ENCODE data around the gene IRS2.
A peak's percentile ranks its signal among the peaks of the same experiment; 100 is the strongest.

IRS2 gene

DNA sequence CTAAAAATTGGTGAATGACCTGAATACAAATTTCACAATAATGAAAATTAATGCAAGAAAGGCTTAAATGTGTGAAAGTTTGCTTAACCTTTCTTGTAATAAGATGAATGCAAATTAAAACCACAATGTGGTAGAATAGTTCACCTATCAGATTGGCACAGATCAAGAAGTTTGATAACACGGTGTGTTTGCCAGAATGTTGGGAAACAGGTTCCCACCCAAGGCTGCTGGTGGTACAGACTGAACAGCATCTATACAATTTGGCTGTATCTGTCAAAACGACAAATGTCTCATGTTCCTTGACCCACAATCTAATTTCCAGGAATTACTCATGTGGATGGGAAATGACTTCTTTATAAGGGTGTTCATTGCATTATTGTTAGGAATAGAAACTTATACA, 8.6 kb upstream of the IRS2 start:
- no peak for DNase-seq

DNA sequence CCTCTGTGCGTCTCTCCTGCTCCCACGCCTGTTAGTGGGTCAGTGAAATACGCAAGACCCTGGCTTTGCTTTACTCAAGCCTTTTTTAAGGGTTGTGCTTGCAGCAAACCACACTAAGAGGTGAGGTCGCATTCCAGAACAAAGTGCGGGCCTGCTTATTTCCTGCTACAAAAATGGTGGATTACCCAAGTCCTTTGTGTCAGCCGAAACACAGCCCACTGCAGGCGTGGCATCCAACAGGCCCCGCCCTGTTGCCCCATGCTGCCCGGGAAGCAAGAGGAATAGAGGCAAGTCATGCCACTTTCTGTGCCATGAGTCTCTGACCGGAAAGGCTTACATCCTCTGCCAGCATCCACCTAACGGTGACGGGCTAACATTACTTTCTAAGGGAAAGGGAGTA, 7.7 kb upstream of the IRS2 start:
- no peak for DNase-seq

DNA sequence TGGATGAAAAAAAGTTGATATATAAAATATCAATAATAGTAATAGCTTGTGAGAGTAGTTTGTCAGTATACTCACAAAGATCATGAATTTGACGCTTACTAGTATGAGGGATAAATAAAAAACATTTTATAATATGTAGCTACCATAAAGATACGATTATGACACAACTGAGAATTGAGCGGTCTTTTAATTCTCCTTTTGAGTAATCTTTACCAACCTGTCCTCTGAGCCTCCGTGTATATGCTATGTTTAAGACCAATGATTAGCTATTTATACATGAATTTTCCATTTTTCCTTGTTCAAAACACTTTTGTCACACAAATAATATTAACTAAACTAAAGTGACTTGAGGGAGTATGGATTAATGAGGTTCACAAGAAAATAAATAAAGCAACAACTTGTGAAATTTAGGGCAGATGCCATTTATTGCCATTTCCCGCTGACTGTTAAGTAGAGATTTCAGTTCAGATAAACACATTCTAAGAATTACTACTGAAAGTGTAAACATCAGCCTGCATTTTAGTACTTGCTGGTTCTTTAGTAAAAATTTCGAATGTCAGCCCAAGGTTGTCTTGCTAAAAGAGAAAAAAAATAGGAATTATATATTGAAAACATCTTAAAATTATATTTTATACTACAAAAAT, 6.2 kb upstream of the IRS2 start:
- DNase-seq = no peak

DNA sequence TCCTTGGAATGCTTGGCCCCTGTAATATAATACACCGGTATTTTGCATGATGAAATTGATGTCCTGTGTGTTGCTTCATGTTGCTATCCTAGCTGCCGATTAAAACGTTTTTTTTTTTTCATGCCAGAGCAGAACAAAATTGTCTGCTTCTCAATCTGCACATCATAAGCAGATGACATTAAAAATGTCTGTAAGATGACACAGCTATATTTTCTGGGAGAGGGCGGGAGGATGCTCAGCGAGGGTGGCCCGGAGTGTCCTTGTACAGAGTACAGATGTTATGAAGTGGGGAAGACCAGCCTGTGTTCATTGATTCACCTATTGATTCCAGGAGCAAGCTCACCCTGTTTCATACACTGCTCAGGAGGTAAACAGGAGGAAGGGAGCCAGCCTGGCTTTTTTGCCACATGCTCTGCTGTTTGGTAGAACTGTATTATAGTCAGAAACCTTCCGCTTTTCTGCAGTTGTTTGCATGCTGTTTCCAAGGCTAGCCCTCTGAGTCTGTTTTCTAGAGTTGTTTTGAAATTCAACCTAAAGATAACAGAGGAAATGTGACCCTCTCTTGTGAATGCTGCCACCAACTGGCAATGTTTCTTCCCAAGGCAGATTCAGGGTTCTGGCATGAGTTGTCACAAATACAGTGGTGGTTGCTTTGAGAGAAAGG, 4.7 kb upstream of the IRS2 start:
- peak; percentile 29 to 55 for DNase-seq

DNA sequence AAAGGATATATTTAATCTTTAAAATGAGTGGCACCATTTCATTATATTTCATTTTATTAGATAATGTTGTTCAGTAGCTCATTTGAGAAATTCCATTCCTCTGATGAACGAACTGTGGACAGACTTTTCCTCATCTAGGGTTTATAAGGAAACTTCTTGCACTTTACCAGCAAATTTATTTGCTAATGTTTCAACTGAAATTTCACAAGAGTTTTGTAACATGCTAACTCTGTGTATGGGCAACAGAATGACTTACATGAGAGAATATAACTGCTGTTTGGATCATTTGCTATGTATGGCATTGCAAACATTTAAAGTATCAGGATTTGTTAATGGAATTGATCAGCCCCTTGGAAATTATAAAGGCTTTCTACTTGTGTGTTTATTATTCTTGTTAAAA, 3.7 kb upstream of the IRS2 start:
- no peak for DNase-seq

DNA sequence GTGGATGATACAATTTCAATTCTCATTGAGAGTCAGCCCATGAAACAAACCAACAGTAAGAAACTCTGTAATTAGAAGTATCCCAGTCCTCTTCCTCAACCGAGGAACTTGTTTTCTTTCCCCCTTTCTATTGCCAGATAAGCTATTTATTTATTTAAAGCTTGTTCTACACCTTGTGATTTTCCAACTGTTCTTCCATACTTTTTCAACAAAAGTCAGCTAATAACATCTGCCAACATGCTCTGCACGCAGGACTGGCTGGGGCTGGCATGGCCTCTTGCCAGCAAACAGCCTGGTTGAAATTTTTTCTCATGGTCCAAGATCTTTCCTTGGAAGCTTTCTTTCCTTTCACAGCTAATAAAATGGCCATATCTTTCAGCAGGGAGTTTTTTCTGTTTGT, 2.9 kb upstream of the IRS2 start:
- DNase-seq = no peak

DNA sequence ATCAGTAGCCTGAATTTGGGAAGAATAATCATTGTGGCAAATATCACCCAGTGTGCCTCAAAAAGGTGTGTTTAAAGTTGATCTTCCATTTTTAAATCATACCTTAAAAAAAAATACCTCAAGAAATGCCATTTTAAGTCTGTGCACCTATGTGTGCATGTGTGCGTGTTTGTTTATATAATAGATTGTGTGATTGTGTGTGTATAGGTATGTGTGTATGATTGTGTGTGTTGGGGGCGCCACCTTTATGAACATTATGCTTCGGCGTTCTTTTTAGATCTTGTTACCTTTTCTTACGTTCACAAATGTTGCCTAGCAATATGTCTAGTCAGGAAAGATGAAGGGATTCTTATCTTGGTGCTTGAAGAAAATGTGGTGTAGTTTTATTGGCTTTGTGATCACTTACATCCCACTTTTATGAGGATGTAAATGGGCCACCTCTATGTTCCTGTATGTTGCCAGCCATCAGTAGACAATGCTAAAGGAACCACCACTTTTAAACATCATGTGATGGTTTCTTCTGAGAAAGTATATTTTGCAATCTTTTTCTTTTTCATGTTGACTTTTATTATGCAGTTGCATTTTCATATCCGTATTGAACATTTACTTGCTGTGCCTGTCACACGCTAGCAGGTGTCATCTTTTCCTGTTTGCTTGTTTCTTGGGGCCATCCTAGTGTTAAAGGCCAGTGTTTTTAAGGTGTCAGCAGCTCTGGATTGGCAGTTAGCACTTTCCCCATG, 2.2 kb upstream of the IRS2 start:
- DNase-seq = no peak

DNA sequence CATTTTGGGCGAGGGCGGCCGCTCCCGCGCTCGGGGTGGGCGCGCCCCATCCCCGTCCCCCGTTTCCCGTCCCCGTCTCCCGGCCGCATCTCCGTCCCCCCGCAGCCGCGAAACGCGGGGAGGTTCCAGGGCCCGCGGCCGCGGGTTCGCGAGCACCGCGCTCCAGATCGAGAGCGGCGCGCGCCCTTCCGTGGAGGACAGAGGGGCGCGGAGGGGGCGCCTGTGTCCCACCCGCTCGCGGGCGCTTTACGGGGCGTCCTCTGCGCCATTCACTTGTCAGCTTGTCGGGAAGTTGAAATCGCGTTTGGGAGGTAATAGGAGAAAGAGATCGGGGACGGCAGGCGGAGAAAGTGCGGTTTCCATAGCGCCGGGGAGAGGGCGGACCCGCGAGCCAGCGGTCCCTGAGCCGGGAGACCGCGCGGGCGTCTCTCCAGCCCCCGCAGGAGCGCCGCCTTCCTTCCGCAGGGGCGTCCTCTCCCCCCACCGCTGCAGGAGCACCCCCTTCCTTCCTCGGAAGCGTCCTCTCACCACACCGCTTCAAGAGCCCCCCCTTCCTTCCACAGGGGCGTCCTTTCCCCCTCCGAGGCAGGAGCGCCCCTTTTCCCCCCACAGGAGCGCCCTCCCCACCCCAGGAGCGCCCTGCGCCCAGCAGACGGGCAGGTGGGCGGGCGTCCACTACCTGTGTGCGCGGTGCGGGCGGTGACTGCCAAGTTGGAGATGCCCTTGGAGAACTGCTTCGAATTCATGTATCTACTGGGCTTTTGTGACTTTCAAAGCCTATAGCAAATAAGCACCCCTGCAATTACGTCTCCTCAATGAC, 962 bp upstream of the IRS2 start:
- DNase-seq = no peak

DNA sequence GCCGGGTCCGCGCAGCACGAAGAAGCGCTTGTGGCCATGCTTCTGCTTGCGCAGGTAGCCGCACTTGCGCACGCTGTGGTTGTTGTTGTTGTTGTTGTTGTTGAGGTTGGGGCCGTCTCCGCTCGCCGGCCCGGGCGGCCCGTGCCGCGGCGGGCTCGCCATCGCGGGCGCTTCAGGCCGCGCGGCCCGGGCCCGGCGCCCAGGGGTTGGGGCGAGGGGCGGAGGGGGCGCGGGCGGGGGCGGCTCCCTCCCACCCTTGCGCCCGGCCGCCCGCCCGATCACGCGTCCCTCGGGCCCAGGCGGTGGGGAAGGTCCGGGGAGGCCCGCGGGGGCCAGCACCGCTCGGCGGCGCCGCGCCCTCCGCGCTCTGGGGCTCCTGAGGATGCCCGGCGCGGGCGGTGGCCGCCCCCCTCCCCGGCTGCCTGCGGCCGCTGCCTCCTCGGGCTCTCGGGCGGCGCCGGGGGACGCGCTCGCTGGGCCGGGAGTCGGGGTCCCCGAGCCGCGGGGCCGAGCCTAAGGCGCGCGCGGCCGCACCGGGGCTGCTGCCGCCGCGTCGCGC, 412 bp downstream of the IRS2 start:
- DNase-seq = no peak

DNA sequence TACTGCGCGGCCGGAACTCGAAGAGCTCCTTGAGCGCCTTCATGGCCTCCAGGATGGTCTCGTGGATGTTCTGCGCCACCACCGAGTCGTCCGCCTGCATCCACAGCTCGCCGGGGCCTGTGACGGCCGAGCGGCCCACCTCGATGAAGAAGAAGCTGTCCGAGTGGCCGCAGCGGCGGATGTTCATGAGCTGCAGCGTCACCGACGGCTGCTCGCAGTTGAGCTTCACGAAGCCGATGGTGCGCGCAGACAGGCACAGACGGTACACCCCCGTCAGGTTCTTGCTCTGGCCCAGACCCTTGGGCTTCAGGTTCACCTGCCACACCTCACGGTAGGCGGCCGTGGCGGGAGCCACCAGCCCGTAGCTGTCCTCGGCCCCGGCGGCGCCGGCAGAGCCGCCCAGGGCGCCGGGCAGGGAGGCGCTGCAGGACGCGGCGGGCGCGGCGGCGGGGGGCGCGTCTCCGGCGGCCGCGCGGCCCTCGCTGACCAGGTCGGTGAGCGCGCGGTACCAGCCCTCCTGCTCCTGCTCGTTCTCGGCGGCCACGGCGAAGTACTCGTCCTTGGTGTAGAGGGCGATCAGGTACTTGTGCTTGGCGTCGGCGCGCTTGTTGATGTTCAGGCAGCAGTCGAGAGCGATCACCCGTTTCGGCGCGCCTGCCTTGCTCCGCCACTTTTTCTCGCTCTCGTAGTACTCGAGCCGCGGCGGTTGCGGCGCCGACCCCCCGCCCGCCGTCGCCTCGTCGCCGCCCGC, 1.1 kb downstream of the IRS2 start:
- peak; percentile 38 to 40 for DNase-seq

DNA sequence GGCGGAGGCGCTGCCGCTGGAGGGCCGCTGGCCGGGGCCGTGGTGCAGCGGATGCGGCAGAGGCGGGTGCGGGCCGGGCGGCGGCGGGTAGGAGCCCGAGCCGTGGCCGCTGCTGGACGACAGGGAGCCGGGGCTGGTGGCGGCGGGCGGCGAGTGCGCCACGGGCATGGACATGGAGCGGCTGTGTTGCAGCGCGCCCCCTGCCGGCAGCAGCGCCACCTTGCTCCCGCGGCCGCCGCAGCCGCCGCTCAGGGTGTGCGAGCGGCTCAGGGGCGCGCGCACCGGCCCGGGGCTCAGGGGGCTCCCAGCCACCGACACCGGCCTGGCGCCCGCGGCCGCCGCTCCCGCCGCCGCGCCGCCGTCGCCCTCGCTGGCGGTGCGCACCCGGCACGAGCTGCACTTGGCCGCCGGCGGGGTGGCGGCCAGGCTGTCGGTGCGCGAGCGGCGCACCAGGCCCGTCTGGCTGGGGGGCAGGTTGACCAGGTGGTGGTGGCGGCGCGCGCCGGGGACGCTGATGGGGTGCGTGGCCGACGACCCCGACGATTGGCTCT, 1.7 kb downstream of the IRS2 start:
- peak; percentile 68 to 74 for DNase-seq

DNA sequence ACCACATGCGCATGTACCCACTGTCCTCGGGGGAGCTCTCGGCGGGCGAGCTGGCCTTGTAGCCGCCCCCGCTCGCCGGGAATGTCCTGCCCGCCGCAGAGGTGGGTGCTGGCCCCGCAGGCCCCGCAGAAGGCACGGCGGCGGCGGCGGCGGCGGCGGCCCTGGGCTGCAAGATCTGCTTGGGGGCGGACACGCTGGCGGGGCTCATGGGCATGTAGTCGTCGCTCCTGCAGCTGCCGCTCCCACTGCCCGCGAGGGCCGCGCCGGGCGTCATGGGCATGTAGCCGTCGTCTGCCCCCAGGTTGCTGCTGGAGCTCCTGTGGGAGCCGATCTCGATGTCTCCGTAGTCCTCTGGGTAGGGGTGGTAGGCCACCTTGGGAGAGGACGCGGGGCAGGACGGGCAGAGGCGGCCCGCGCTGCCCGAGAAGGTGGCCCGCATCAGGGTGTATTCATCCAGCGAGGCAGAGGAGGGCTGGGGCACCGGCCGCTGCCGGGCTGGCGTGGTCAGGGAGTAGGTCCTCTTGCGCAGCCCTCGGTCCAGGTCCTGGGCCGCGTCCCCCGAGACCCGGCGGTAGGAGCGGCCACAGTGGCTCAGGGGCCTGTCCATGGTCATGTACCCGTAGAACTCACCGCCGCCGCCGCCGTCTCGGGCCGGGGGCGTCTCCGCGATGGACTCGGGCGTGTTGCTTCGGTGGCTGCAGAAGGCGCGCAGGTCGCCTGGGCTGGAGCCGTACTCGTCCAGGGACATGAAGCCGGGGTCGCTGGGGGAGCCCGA, 2.4 kb downstream of the IRS2 start:
- DNase-seq = no peak

DNA sequence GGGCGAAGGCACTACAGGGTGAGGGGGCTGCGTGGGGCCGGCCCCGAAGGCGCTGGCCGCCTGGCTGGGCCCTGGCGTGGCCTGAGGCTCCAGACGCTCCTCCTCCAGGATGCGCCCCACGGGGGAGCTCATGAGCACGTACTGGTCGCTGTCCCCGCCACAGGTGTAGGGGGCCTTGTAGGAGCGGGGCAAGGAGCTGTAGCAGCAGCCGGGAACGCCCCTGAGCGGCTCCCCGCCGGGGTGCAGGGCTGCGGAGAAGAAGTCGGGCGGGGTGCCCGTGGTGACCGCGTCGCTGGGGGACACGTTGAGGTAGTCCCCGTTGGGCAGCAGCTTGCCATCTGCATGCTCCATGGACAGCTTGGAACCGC, 3.0 kb downstream of the IRS2 start:
- DNase-seq = no peak

DNA sequence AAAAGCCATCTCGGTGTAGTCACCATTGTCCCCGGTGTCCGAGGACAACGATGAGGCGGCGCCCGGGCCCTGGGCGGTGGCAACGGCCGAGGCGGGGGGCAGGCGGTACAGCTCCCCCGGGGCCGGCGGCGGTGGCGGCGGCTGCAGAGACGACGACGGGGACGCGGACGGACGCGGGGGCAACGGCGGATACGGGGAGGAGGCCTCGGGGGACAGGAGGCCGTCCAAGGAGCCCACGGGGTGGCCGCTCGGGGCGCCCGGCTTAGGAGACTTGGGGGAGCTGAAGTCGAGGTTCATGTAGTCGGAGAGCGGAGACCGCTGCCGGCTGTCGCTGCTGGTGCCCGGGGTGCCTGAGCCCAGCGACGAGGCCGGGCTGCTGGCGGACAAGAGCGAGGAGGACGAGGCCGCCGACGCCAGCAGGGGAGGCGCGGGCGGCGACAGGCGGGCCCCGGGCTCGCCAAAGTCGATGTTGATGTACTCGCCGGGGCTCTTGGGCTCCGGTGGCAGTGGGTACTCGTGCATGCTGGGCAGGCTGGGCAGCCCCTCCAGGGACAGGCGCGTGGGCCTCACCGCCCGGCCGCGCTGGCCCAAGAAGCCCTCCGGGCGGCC, 3.5 kb downstream of the IRS2 start:
- no peak for DNase-seq

DNA sequence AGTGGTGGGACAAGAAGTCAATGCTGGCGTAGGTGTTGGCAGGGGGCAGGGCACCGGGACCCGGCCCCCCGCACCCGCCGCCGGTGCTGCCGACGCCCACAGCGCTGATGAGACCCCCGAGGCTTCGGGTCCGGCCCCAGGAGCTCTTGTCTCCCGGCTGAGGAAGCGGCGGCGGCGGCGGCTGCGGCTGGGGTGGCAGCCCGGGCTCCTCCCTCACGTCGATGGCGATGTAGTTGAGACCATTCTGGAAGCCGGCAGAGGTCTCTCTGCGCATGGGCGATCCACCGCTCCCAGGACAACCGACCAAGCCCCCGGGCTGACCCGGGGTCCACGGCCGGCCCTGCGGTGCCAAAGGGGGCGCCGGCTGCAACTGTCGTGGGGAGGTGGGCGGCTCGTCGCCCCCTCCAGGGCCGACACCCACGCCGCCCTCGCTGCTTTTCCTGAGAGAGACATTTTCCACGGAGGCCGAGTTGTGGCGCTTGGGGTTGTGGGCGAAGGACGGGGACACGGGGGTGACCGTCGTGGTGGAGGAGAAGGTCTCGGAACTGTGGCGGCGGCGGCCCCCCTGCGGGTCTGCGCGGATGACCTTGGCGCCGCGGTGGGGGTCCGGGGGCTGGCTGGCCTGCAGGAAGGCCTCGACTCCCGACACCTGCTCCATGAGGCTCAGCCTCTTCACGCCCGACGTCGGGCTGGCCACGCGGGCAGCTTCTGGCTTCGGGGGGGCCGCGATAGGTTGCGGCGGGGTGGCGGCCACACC, 4.1 kb downstream of the IRS2 start:
- no peak for DNase-seq

DNA sequence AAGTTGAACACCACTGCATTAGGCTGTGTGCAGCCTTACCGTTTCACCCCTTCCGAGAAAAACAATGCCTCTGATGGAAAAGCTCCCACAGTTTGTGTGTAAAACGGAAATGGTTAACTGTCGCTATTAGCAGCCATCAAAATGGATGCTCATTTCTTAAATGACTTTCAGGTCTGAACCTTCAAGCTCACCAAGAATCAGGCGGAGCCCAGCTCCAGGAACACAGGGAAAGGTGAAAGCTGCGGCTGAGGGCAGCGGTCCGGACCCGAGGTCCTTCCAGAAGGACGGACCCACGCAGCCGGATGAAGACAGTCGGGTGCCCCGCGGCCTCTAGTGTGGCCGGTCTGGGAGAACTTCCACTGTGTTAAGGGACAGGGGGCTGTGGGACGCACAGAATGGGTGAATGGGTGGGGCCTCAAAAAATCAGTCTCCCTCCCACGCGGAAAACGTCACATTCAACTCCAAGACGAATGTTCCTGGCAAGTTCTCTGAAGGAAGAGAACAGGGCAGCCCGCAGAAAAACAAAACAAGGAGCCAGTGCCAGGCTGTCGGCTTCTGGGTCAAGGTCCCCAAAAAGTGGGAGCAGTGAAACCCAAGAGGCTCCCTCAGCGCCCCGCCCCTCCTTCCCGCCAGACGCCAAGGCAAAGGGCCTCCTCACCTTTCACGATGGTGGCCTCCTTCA, 4.9 kb downstream of the IRS2 start:
- DNase-seq = no peak

DNA sequence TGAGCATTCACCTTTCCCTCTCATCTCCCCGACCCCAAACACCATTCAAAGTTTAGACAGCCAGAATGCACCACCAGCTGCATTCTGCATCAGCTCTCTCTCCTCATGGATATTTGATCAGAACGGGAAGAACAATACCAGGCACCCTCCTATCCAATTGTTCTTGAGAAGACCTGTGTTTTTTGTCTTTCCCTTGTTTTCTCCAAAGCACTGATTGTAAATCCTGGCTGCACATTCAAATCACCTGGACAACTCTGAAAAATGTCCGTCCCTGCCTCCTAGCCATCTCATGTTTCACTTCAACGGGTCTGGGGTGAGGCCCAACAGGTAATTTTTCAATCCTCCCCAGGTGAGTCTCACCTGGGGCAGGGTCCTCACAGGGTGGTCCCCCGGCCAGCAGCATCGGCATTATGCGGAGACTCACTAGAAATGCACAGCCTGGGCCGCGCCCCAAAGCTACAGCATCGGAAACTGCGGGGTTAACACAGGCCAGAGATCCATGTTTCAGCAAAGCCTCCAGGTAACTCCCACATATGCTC, 5.5 kb downstream of the IRS2 start:
- no peak for DNase-seq

DNA sequence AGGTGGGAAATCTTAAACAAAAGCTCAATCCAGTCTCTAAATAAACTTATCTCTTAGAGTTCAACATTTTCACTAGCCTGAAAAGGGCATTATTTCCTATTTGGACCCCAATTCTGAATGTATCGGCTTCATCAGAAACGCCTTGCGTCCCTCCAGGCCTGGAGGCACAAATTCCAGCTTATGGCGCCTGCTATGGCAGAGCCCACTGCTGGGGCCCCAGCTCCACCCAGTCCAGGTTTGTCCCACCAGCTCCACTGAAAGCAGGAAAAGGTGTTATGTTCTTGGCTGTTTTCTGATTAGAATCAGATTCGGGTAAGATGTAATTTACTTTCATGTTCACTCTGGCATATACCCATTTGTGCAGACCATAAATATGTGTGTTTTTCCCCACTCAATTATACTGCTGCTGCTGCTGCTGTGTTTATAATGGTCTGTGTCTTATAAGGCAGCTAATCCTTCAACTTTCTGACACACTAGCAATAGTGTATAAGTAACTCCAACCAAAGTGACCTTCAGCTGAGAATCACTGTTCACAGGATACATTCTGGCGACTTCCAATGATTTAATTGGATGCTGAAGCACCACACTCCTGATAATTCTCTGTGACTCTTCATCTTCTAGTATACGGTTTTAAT, 6.4 kb downstream of the IRS2 start:
- no peak for DNase-seq

DNA sequence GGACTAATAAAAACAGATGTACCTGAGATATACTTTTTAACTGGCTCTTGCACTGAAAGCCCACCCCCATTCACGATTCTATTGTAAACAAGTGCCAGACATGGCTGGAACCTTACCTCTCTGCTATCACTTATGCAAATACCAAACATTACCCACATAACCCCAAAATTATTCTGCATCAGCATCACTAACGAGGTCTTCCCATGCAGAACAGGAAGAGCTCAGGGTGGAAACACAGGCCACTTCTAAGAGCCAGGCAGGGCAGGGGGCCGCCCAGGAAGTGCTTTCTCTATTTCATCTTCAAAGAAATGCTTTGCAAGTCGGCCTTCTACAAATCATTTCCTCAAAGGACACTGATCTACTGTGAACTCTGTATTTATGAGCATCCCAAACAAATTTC, 7.3 kb downstream of the IRS2 start:
- peak; percentile 50 to 73 for DNase-seq
